ENCODE data around the gene TSFM.

TSFM gene

GRCh38 chr12:57780284-57780897 lies 2.2 kb upstream of the TSFM start:
- Histone ChIP-seq H3K4me1 (ENCODE audit: insufficient read depth, low read length) (peaks cover 35% of the 10 kb centered on the region), H3K36me3 (ENCODE audit: insufficient read depth, low read length) (peaks cover 19% of the 10 kb centered on the region), H3K27ac (ENCODE audit: low read length) (no peak overlapping the region), H3K9ac (ENCODE audit: low read depth, low read length) (no peak overlapping the region), H2AFZ (ENCODE audit: low read depth, low read length) (no peak overlapping the region), H3K9me3 (ENCODE audit: insufficient read depth, low read length, severe bottlenecking) (no peaks in the 10 kb centered on the region), H4K20me1 (ENCODE audit: insufficient read depth, low read length) (no peaks in the 10 kb centered on the region; the same call in 1 of the 2 replicates), H3K4me3 (ENCODE audit: low read depth in 1 of 2, low read length in 2 of 2) (no peak overlapping the region), H3K4me2 (ENCODE audit: insufficient read depth, low read length) (no peak overlapping the region), H3K27me3 (ENCODE audit: insufficient read depth, low read length, poor library complexity) (no peaks in the 10 kb centered on the region), H3K79me2 (ENCODE audit: insufficient read depth, low read length) (peaks cover 22% of the 10 kb centered on the region)
- no peak for TF ChIP-seq CTCF (IDR thresholded peaks at IDR 0.05; ENCODE audit: borderline replicate concordance, extremely low read depth, low read length, poor library complexity, severe bottlenecking)
- TF ChIP-seq EZH2 (IDR thresholded peaks at IDR 0.05; ENCODE audit: borderline replicate concordance, low read depth, low read length, severe bottlenecking): no peak
- ATAC-seq (ENCODE audit: insufficient read depth, low read depth) (no peak), DNase-seq (no peak)

GRCh38 chr12:57781244-57781643 lies 1.3 kb upstream of the TSFM start:
- no peak for DNase-seq
- Histone ChIP-seq H3K27ac (ENCODE audit: low read length) (no peak overlapping the region), H4K20me1 (ENCODE audit: insufficient read depth, low read length) (no peaks in the 10 kb centered on the region; the same call in 1 of the 2 replicates), H3K4me3 (ENCODE audit: low read depth in 1 of 2, low read length in 2 of 2) (no peak overlapping the region), H3K79me2 (ENCODE audit: insufficient read depth, low read length) (peaks cover 22% of the 10 kb centered on the region), H3K9me3 (ENCODE audit: insufficient read depth, low read length, severe bottlenecking) (no peaks in the 10 kb centered on the region), H3K9ac (ENCODE audit: low read depth, low read length) (no peak overlapping the region), H3K27me3 (ENCODE audit: insufficient read depth, low read length, poor library complexity) (no peaks in the 10 kb centered on the region), H3K4me1 (ENCODE audit: insufficient read depth, low read length) (peaks cover 35% of the 10 kb centered on the region), H3K4me2 (ENCODE audit: insufficient read depth, low read length) (no peak overlapping the region), H2AFZ (ENCODE audit: low read depth, low read length) (no peak overlapping the region), H3K36me3 (ENCODE audit: insufficient read depth, low read length) (peaks cover 27% of the 10 kb centered on the region)
- TF ChIP-seq EZH2 (IDR thresholded peaks at IDR 0.05; ENCODE audit: borderline replicate concordance, low read depth, low read length, severe bottlenecking): no peak
- no peak for TF ChIP-seq CTCF (IDR thresholded peaks at IDR 0.05; ENCODE audit: borderline replicate concordance, extremely low read depth, low read length, poor library complexity, severe bottlenecking)
- no peak for ATAC-seq (ENCODE audit: insufficient read depth, low read depth)

GRCh38 chr12:57781801-57782200 lies 786 bp upstream of the TSFM start:
- Histone ChIP-seq H3K9me3 (ENCODE audit: insufficient read depth, low read length, severe bottlenecking) (no peaks in the 10 kb centered on the region), H3K36me3 (ENCODE audit: insufficient read depth, low read length) (peaks cover 33% of the 10 kb centered on the region), H3K27me3 (ENCODE audit: insufficient read depth, low read length, poor library complexity) (no peaks in the 10 kb centered on the region), H3K27ac (ENCODE audit: low read length) (peak overlapping the region; percentile 55; the same call in 1 of the 2 replicates), H4K20me1 (ENCODE audit: insufficient read depth, low read length) (no peaks in the 10 kb centered on the region; the same call in 1 of the 2 replicates), H2AFZ (ENCODE audit: low read depth, low read length) (peak overlapping the region; percentile 55), H3K79me2 (ENCODE audit: insufficient read depth, low read length) (peaks cover 22% of the 10 kb centered on the region), H3K4me2 (ENCODE audit: insufficient read depth, low read length) (peak overlapping the region; percentile 72; the same call in 1 of the 2 replicates), H3K4me1 (ENCODE audit: insufficient read depth, low read length) (peaks cover 35% of the 10 kb centered on the region), H3K9ac (ENCODE audit: low read depth, low read length) (0 out of 2 replicates have a peak overlapping the region, but pooled peaks have one; percentile 74), H3K4me3 (ENCODE audit: low read depth in 1 of 2, low read length in 2 of 2) (no peak overlapping the region)
- ATAC-seq (ENCODE audit: insufficient read depth, low read depth) (no peak), DNase-seq (no peak)
- TF ChIP-seq CTCF (IDR thresholded peaks at IDR 0.05; ENCODE audit: borderline replicate concordance, extremely low read depth, low read length, poor library complexity, severe bottlenecking) (no peak), EZH2 (IDR thresholded peaks at IDR 0.05; ENCODE audit: borderline replicate concordance, low read depth, low read length, severe bottlenecking) (no peak)
